GM21515 (cell line): ENCODE results near the gene PROM2.
"Not testable (repeated sequence)": the region's sequence is repeated elsewhere in the genome, so short reads cannot be mapped to it uniquely, and the experiment has no call there.

Source experiments
- ATAC-seq: cut with Tn5 transposase; IDR thresholded peaks from one replicate; pipeline ENCODE4 v1.9.1; 2021; ENCODE audit not compliant: unreplicated experiment

Gene PROM2

GRCh38 chr2:95274291-95275150 lies at the start of gene PROM2:
TSS of gene PROM2 (plus strand) at chr2:95274449. CDS start at chr2:95274586, 137 bp downstream.
- ATAC-seq = no peak

- no peak for ATAC-seq
Measured at GRCh38 chr2:95225658-95226057, 48.6 kb upstream of the PROM2 start.

DNA sequence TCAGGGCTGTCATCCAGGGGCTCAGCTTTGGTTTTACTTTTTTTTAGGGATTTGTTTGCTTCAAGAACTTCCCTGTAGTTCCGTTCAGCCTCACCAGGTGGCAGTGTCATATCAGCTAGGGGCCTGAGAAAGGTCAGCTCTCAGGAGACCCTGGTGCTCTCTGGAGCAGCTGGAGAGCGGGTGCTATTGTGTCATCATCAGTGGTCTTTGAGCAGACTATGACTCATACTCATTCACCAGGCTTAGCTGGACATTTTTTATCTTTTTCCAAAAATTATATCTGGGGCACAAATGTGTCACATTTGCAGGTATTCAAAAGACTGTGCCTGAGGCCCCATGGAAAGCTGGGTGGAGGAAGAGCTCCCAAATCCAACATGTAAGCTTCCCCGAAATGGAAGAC lies 42.5 kb upstream of the PROM2 start:
- ATAC-seq = no peak

- no peak for ATAC-seq
Measured at GRCh38 chr2:95232232-95232631, 42.0 kb upstream of the PROM2 start.

- no peak for ATAC-seq
Measured at GRCh38 chr2:95234286-95234785, 39.9 kb upstream of the PROM2 start.

DNA sequence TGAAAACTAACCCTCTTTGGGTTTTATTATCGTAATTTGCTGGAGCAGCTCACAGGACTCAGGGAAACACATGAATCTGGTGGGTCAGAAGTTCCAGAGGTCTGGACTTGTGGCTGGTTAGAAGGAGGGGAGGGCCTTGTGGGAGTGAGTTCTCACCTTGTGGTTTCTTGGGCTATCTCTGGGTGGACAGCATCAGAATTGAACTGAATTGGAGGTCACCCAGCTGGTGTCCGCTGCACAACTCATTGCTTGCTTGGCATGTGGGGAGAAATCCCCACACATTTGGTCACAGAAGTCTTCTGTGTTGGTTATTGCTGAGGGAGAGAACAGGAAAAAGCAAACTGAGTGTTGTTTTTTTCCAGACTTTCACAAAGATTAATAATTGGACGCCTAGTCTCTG lies 39.4 kb upstream of the PROM2 start:
- ATAC-seq = no peak

- no peak for ATAC-seq
Measured at GRCh38 chr2:95238131-95238530, 36.1 kb upstream of the PROM2 start.

GRCh38 chr2:95240091-95240490 lies 34.2 kb upstream of the PROM2 start:
- ATAC-seq = no peak

DNA sequence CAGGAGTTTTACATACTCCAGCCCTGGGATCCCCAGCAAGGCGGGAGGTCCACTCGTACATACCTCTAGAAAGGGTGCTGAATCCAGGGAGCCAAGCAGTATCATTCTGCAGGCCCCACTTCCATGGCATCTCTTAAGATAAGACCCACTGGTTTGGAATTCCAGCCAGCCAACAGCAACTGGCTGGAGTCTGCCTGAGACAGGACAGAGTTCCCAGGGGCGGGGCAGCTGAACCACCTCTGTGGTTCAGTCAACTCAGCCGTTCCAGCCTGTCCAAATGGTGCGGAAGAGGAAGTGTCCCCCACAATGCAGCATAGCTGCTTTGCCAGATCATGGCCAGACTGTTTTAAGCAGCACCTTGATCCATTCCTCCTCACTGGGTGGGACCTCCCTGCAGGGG lies 33.7 kb upstream of the PROM2 start:
- ATAC-seq = no peak

- ATAC-seq = not testable (repeated sequence)
Measured at GRCh38 chr2:95242084-95242483, 32.2 kb upstream of the PROM2 start.

DNA sequence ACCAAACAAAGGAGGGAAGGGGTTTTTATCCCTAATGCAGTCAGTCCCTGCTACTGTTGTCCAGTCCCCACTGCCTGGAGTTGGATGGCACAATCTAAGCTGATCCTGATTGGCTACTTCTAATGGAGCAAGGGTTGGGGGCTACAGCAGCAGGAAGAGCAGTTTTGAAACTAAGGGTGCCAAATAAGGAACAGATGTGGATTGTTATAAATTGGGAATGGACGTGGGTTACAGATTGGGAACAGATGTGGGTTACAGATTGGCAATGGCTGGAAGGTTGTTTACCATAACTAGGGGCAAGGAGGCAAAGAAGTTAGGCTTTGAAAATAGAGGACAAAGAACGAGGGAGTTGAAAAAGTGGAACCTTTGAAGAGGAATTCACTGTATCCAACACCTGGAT lies 16.0 kb upstream of the PROM2 start:
- ATAC-seq = no peak

GRCh38 chr2:95260028-95261023 lies 13.9 kb upstream of the PROM2 start:
- ATAC-seq = no peak

- ATAC-seq = no peak
Measured at GRCh38 chr2:95261602-95262001, 12.6 kb upstream of the PROM2 start.

- ATAC-seq = no peak
Measured at GRCh38 chr2:95262896-95263542, 11.2 kb upstream of the PROM2 start.

DNA sequence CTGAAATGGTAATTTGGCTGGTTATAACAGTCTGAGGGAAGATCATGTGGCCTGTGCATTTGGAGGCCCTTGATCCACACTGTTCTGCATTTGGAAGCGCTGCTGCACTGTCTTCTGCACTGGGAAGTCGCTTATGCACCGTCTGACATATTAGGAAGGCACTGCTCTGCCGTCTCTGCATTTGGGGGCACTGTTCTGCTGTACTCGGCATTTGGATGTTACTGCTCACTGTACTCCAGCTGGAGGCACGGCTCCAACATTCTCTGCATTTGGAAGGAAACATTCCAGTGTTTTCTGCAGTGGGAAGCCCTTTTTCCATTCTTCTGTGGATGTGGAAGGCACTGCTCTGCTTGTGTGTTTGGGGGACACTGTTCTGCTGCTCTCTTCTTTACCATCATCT lies 9.6 kb upstream of the PROM2 start:
- ATAC-seq = no peak

GRCh38 chr2:95265182-95265581 lies 9.1 kb upstream of the PROM2 start:
- ATAC-seq = no peak

- ATAC-seq = no peak
Measured at GRCh38 chr2:95266781-95267430, 7.3 kb upstream of the PROM2 start.

DNA sequence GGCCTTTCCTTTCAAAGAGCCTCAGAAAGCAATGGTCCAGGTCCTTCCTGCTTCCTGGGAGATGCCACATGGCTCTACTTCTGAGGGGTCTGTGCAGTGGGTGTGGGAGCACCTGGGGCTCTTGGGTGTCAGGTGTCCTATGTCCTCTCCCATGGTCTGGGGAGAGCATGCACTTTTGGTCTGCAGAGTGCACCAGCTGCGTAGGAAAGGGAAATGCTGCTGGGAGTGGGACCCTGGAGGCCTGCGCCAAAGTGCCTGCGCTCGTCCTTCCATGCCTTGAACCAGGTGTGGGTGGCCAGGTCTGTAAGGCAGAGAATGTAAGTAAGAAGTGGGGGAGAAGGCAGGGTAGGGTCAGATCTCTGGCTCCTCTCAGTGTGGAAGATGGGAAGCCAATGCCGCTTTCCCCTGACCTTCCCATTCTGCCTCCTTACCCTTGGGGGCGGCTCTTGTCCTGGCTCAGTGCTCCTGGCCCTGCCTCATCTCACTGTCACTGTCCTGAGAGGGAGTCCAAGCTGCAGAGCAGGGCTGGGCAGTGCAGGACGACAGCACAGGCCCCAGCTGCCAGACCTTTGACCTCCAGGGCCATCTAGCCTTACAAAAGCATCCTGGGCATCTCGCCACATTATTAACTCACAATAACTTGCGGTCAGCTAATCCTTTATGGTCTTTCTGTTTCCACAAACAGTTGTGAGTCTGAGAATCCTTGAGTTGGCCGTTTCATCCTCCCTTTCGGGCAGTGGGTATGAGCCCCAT lies 6.6 kb upstream of the PROM2 start:
- no peak for ATAC-seq

DNA sequence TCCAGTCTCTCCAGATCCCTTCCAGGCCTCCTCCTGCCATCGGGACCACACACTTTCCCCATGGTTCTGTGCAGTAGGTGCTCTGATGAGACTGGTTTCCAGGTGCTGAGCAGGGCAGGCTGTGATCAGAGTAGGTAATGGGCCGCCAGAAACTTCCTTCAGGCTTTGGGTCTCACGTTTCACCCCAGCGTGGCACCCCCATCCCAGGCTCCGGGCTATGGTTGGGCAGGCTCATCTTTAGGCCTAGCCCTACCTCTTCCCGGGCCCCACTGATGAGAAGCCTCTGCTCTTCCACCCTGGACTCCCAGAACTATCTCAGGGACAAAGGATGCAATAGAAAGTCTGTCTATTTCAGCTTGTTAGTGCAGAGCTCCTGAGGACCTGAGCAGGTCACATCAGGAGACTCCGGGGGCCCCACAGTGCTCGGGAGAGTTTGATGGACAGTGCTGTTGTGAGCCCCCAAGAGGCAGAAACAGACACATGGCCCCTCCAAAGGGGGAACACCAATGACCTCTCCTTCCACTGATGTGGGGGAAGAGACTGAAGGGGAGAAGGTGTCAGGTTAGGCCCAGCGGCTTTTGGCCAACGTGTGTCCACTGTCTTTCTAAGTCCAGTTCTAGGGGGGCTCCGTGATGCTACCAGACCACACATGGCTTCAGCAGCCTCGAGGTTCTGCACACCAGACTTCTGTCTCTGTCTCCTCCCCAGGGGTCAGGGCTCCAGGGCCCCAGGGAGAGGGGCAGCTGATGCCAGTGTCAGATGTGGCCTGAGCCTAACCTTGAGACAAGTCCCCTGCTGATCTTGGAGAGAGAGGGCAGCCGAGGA lies 5.8 kb upstream of the PROM2 start:
- no peak for ATAC-seq
